Small intestine (tissue), 7 donors: ENCODE data around the gene RHBG. TPM values are rescaled to one million over a fixed set of nuclear protein-coding genes. Genes with fewer than 3 reads are reported as not detected.

ENCODE experiments used
- DNase-seq, 2 donors: peaks; one replicate each; pipeline versions ENCODE4 v3.0.0 to v3.0.0-alpha.2; 2013
- FAIRE-seq: peaks from 2 replicates; lab custom pipeline; 2012; peaks lifted over from hg19 to GRCh38; lab: Jason Lieb, UNC
- H3K27ac ChIP-seq, 3 donors: one replicate each; pipeline ENCODE4 v1.5.1; 2013; ENCODE audit warnings: low read length in 2 of 3, mild to moderate bottlenecking in 2 of 3, control low read depth in 1 of 3, inconsistent platforms in 1 of 3, low read depth in 1 of 3, moderate library complexity in 1 of 3
- H3K27me3 ChIP-seq, 3 donors: one replicate each; pipeline ENCODE4 v1.6.1; 2013; ENCODE audit warnings: low read length in 3 of 3, inconsistent platforms in 1 of 3; ENCODE audit not compliant: control insufficient read depth in 3 of 3, insufficient read depth in 3 of 3
- H3K36me3 ChIP-seq, 3 donors: one replicate each; pipeline ENCODE4 v1.6.1; 2013; ENCODE audit warnings: low read length in 3 of 3, inconsistent platforms in 1 of 3, low read depth in 1 of 3, mild to moderate bottlenecking in 1 of 3, moderate library complexity in 1 of 3; ENCODE audit not compliant: control insufficient read depth in 3 of 3, insufficient read depth in 2 of 3
- H3K4me1 ChIP-seq, 3 donors: one replicate each; pipeline ENCODE4 v1.6.1; 2013; ENCODE audit warnings: low read length in 2 of 3, inconsistent platforms in 1 of 3, low read depth in 1 of 3, mild to moderate bottlenecking in 1 of 3, moderate library complexity in 1 of 3; ENCODE audit not compliant: control insufficient read depth in 3 of 3, insufficient read depth in 2 of 3
- H3K4me3 ChIP-seq, 3 donors: one replicate each; pipeline ENCODE4 v1.5.1; 2013; ENCODE audit warnings: low read length in 3 of 3, control low read depth in 1 of 3, inconsistent platforms in 1 of 3, low read depth in 1 of 3, mild to moderate bottlenecking in 1 of 3, moderate library complexity in 1 of 3
- H3K9me3 ChIP-seq, 2 donors: one replicate each; pipeline ENCODE4 v1.6.1; 2013; ENCODE audit warnings: low read depth in 1 of 2, low read length in 1 of 2; ENCODE audit not compliant: control insufficient read depth in 2 of 2, insufficient read depth in 1 of 2
- WGBS, 3 donors: extraction: QIAGEN DNeasy Blood & Tissue Kit; methylation state at CpG; one replicate each; pipeline ENCODE4 v1.1.7; 2013; 5-methylcytosine and 5-hydroxymethylcytosine counted together
- polyA plus RNA-seq, 4 donors: library from polyadenylated mRNA; stranded (reverse) in 3 of 4; unstranded in 1 of 4; fragments of 200-250 nt in 3 of 4; fragments of 120-200 nt in 1 of 4; gene quantifications; one replicate each; pipeline versions ENCODE4 v1.2.1 to v1.2.3, GENCODE V29; 2013
- donor health status: healthy with polysubstance abuse.
- donor health status: control.
- donor health status: control.
- donor health status: Bipolar disorder and iron deficiency.
- donor health status: healthy.

RHBG gene
- polyA plus RNA-seq, 4 donors, result 0.27 to 55.2 (median 2.7) TPM

GRCh38 chr1:156386134-156386901 is 17.3 kb downstream of the RHBG start:
- Histone ChIP-seq H3K9me3 (no peaks in the 10 kb centered on the region), H3K27me3 (peaks cover 0 to 53% (median 21%) of the 10 kb centered on the region in 3 donors), H3K27ac (no peak overlapping the region), H3K4me3 (no peak overlapping the region), H3K36me3 (peaks cover 0 to 28% (median 0%) of the 10 kb centered on the region in 3 donors), H3K4me1 (peaks cover 0 to 9% (median 0%) of the 10 kb centered on the region in 3 donors)
- no peak for DNase-seq
- no peak for FAIRE-seq
- WGBS, 3 donors, result 73 to 84% (median 75%) methylated on average over 6 of the region's 6 CpGs

- no peak overlapping the region for H3K4me3 ChIP-seq
- 76 to 87% (median 77%) methylated on average over 8 of the region's 8 CpGs for WGBS, 3 donors
- no peaks in the 10 kb centered on the region for H3K9me3 ChIP-seq
- peaks cover 0 to 21% (median 0%) of the 10 kb centered on the region in 3 donors for H3K36me3 ChIP-seq
- FAIRE-seq, result no peak
- peaks cover 0 to 62% (median 21%) of the 10 kb centered on the region in 3 donors for H3K27me3 ChIP-seq
- H3K27ac ChIP-seq, result no peak overlapping the region
- no peak for DNase-seq
- H3K4me1 ChIP-seq, result peaks cover 0 to 9% (median 0%) of the 10 kb centered on the region in 3 donors
Measured at GRCh38 chr1:156386949-156387869, 18.2 kb downstream of the RHBG start.

GRCh38 chr1:156387870-156388173 is 18.8 kb downstream of the RHBG start:
- H3K4me3 ChIP-seq, result no peak overlapping the region
- peaks cover 0 to 9% (median 0%) of the 10 kb centered on the region in 3 donors for H3K4me1 ChIP-seq
- peaks cover 0 to 68% (median 21%) of the 10 kb centered on the region in 3 donors for H3K27me3 ChIP-seq
- DNase-seq, result no peak
- no peak for FAIRE-seq
- 32 to 52% (median 48%) methylated on average over 15 of the region's 15 CpGs for WGBS, 3 donors
- peaks cover 0 to 15% (median 0%) of the 10 kb centered on the region in 3 donors for H3K36me3 ChIP-seq
- no peaks in the 10 kb centered on the region for H3K9me3 ChIP-seq
- H3K27ac ChIP-seq, result no peak overlapping the region

GRCh38 chr1:156388174-156389137 is 19.4 kb downstream of the RHBG start:
- Histone ChIP-seq H3K27me3 (peaks cover 0 to 75% (median 21%) of the 10 kb centered on the region in 3 donors), H3K9me3 (no peaks in the 10 kb centered on the region), H3K36me3 (peaks cover 0 to 11% (median 0%) of the 10 kb centered on the region in 3 donors), H3K4me3 (no peak overlapping the region), H3K4me1 (peaks cover 0 to 9% (median 0%) of the 10 kb centered on the region in 3 donors), H3K27ac (no peak overlapping the region)
- FAIRE-seq, result no peak
- 9 to 11% (median 11%) methylated on average over 51 to 73 of the region's 73 CpGs for WGBS, 3 donors
- DNase-seq, result peak in 1 of 2 donors; percentile 29

GRCh38 chr1:156389311-156389710 is 20.3 kb downstream of the RHBG start:
- no peak for FAIRE-seq
- H3K27me3 ChIP-seq, result peaks cover 0 to 80% (median 21%) of the 10 kb centered on the region in 3 donors

GRCh38 chr1:156390469-156391365 is 21.7 kb downstream of the RHBG start:
- Histone ChIP-seq H3K36me3 (no peaks in the 10 kb centered on the region), H3K27me3 (peaks cover 0 to 87% (median 21%) of the 10 kb centered on the region in 3 donors), H3K4me1 (peaks cover 0 to 9% (median 0%) of the 10 kb centered on the region in 3 donors), H3K4me3 (no peak overlapping the region), H3K9me3 (no peaks in the 10 kb centered on the region), H3K27ac (no peak overlapping the region)
- FAIRE-seq (no peak), DNase-seq (no peak)
- WGBS, 3 donors, result 42 to 53% (median 51%) methylated on average over 20 of the region's 20 CpGs

More at GRCh38 chr1:156389311-156389710, 20.3 kb downstream of the RHBG start:
- H3K27ac ChIP-seq, result no peak overlapping the region
- peaks cover 0 to 11% (median 0%) of the 10 kb centered on the region in 3 donors for H3K36me3 ChIP-seq
- peaks cover 0 to 9% (median 0%) of the 10 kb centered on the region in 3 donors for H3K4me1 ChIP-seq
- 92 to 95% (median 94%) methylated on average over 8 of the region's 8 CpGs for WGBS, 3 donors
- no peak overlapping the region for H3K4me3 ChIP-seq
- H3K9me3 ChIP-seq, result no peaks in the 10 kb centered on the region
- no peak for DNase-seq

GRCh38 chr1:156391366-156391677 is 22.3 kb downstream of the RHBG start:
- DNase-seq, result no peak
- 71 to 79% (median 75%) methylated on average over 6 to 11 of the region's 11 CpGs for WGBS, 3 donors
- no peak overlapping the region for H3K27ac ChIP-seq
- no peak overlapping the region for H3K4me3 ChIP-seq
- no peaks in the 10 kb centered on the region for H3K36me3 ChIP-seq
- H3K4me1 ChIP-seq, result peaks cover 0 to 9% (median 0%) of the 10 kb centered on the region in 3 donors
- H3K27me3 ChIP-seq, result peaks cover 0 to 85% (median 21%) of the 10 kb centered on the region in 3 donors
- no peak for FAIRE-seq
- no peaks in the 10 kb centered on the region for H3K9me3 ChIP-seq
